ENCODE measurements around the gene WDSUB1.

The WDSUB1 gene

GRCh38 chr2:159256159-159256558 is 30.3 kb downstream of the WDSUB1 start:
- ATAC-seq (ENCODE audit: insufficient read depth, low read depth) (no peak), DNase-seq (no peak)
- H3K4me2 ChIP-seq (ENCODE audit: insufficient read depth, low read length): no peak overlapping the region
- H3K27ac ChIP-seq (ENCODE audit: low read length): 0 out of 2 replicates have a peak overlapping the region, but pooled peaks have one; percentile 25
- peaks cover 8% of the 10 kb centered on the region for H3K4me1 ChIP-seq (ENCODE audit: insufficient read depth, low read length)
- H4K20me1 ChIP-seq (ENCODE audit: insufficient read depth, low read length): no peaks in the 10 kb centered on the region
- H2AFZ ChIP-seq (ENCODE audit: low read depth, low read length): no peak overlapping the region
- H3K27me3 ChIP-seq (ENCODE audit: insufficient read depth, low read length, poor library complexity): no peaks in the 10 kb centered on the region
- no peaks in the 10 kb centered on the region for H3K9me3 ChIP-seq (ENCODE audit: insufficient read depth, low read length, severe bottlenecking)
- H3K36me3 ChIP-seq (ENCODE audit: insufficient read depth, low read length): peaks cover 59% of the 10 kb centered on the region
- no peak overlapping the region for H3K9ac ChIP-seq (ENCODE audit: low read depth, low read length)
- TF ChIP-seq CTCF (IDR thresholded peaks at IDR 0.05; ENCODE audit: borderline replicate concordance, extremely low read depth, low read length, poor library complexity, severe bottlenecking) (no peak), EZH2 (IDR thresholded peaks at IDR 0.05; ENCODE audit: borderline replicate concordance, low read depth, low read length, severe bottlenecking) (no peak)
- peaks cover 14% of the 10 kb centered on the region for H3K79me2 ChIP-seq (ENCODE audit: insufficient read depth, low read length)
- no peak overlapping the region for H3K4me3 ChIP-seq (ENCODE audit: low read depth in 1 of 2, low read length in 2 of 2)

GRCh38 chr2:159252905-159253304 is 33.6 kb downstream of the WDSUB1 start:
- Histone ChIP-seq H3K79me2 (ENCODE audit: insufficient read depth, low read length) (no peaks in the 10 kb centered on the region; the same call in 1 of the 2 replicates), H3K4me1 (ENCODE audit: insufficient read depth, low read length) (peaks cover 38% of the 10 kb centered on the region), H3K9ac (ENCODE audit: low read depth, low read length) (no peak overlapping the region), H3K4me2 (ENCODE audit: insufficient read depth, low read length) (no peak overlapping the region), H3K9me3 (ENCODE audit: insufficient read depth, low read length, severe bottlenecking) (no peaks in the 10 kb centered on the region), H3K4me3 (ENCODE audit: low read depth in 1 of 2, low read length in 2 of 2) (no peak overlapping the region), H4K20me1 (ENCODE audit: insufficient read depth, low read length) (no peaks in the 10 kb centered on the region), H3K27ac (ENCODE audit: low read length) (no peak overlapping the region), H2AFZ (ENCODE audit: low read depth, low read length) (no peak overlapping the region), H3K27me3 (ENCODE audit: insufficient read depth, low read length, poor library complexity) (no peaks in the 10 kb centered on the region), H3K36me3 (ENCODE audit: insufficient read depth, low read length) (peaks cover 52% of the 10 kb centered on the region)
- DNase-seq: no peak
- no peak for ATAC-seq (ENCODE audit: insufficient read depth, low read depth)
- no peak for TF ChIP-seq EZH2 (IDR thresholded peaks at IDR 0.05; ENCODE audit: borderline replicate concordance, low read depth, low read length, severe bottlenecking)
- TF ChIP-seq CTCF (IDR thresholded peaks at IDR 0.05; ENCODE audit: borderline replicate concordance, extremely low read depth, low read length, poor library complexity, severe bottlenecking): no peak

GRCh38 chr2:159251296-159252173 is 35.0 kb downstream of the WDSUB1 start:
- H3K4me1 ChIP-seq (ENCODE audit: insufficient read depth, low read length): peaks cover 38% of the 10 kb centered on the region
- H3K27ac ChIP-seq (ENCODE audit: low read length): peak overlapping the region; percentile 99
- H3K4me2 ChIP-seq (ENCODE audit: insufficient read depth, low read length): 0 out of 2 replicates have a peak overlapping the region, but pooled peaks have one; percentile 57
- no peaks in the 10 kb centered on the region for H3K27me3 ChIP-seq (ENCODE audit: insufficient read depth, low read length, poor library complexity)
- DNase-seq: no peak
- H3K9me3 ChIP-seq (ENCODE audit: insufficient read depth, low read length, severe bottlenecking): peaks cover 2% of the 10 kb centered on the region
- ATAC-seq (ENCODE audit: insufficient read depth, low read depth): no peak
- H3K4me3 ChIP-seq (ENCODE audit: low read depth in 1 of 2, low read length in 2 of 2): no peak overlapping the region
- H3K9ac ChIP-seq (ENCODE audit: low read depth, low read length): peak overlapping the region; percentile 55; the same call in 1 of the 2 replicates
- H3K36me3 ChIP-seq (ENCODE audit: insufficient read depth, low read length): peaks cover 47% of the 10 kb centered on the region
- TF ChIP-seq CTCF (IDR thresholded peaks at IDR 0.05; ENCODE audit: borderline replicate concordance, extremely low read depth, low read length, poor library complexity, severe bottlenecking): no peak
- TF ChIP-seq EZH2 (IDR thresholded peaks at IDR 0.05; ENCODE audit: borderline replicate concordance, low read depth, low read length, severe bottlenecking): no peak
- H3K79me2 ChIP-seq (ENCODE audit: insufficient read depth, low read length): no peaks in the 10 kb centered on the region; the same call in 1 of the 2 replicates
- no peak overlapping the region for H2AFZ ChIP-seq (ENCODE audit: low read depth, low read length)
- H4K20me1 ChIP-seq (ENCODE audit: insufficient read depth, low read length): no peaks in the 10 kb centered on the region
